D341Med (cell line): ENCODE data around the gene TNFAIP8L1.
"Not testable (repeated sequence)": the region's sequence is repeated elsewhere in the genome, so short reads cannot be mapped to it uniquely, and the experiment has no call there.

Experiments
- DNase-seq: peaks from one replicate; pipeline ENCODE4 v3.0.0; 2012; ENCODE audit warnings: low spot score

TNFAIP8L1 gene

DNA sequence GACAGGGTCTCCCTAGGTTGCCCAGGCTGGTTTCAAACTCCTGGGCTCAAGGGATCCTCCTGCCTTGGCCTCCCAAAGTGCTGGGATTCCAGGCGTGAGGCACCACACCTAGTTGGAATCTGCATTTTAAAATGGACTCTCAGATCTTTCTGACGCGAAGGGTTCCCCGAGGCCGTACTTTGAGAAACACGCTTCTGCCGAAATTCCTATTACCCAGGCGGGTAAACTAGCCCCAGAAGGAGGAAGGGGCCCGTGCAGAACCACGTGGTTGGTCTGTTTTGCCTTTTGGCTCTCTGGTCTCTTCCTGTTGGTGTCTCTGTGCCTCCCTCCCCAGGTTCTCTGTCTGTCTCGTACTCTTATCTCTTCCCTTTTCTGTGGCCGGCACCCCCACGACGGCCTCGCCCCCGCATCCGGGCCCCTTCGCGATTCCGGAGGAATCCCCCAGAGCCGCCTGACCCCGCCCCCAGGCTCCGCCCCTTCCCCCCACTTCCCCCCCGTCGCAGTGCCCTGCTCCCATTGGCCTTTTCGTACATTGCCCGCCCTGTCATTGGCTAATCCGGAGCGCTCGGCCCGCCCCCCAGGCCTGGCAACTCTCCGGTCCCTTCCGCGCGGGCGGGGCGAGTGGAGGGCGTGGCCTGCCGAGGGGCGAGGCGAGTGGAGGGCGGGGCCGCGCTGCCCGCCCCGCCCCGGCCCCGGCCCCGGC lies at the start of gene TNFAIP8L1:
Gene TNFAIP8L1, plus strand, starts transcription at position 689 of the 703 bp plus-strand sequence. CDS start 12,354 bp downstream, outside the sequence.
- DNase-seq: peak; percentile 100

DNA sequence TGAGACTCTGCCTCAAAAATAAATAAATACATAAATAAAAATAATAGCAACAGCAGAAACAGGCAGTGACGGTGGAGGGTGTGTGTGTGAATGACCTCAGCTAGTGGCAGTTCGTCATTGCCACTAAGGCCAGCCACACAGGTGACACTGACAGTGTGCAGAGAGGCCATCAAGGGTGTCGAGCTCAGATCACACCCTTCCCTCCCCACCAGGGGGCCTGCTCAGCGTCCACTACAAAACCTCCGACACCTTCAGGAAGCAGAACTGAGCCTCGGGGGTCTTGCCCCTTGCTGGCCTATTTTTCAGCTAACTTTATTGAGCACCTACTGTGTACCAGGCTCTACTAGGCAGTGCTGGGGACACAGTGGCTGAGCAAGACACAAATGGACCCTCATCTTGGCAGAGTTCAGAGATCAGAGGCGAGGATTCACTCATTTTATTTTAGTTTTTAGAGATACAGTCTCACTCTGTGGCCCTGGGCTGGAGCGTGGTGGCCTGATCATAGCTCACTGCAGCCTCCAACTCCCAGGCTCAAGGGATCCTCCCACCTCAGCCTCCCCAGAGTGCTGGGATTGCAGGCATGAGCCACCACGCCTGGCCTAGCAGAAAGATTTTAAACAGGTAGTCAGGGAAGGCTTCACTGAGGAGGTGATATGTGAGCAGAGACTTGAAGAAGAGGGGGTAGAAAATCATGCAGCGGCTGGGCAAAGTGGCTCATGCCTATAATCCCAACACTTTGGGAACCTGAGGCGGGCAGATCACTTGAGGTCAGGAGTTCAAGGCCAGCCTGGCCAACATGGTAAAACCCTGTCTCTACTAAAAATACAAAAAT lies 49.5 kb upstream of the TNFAIP8L1 start:
- DNase-seq: peak; percentile 73

DNA sequence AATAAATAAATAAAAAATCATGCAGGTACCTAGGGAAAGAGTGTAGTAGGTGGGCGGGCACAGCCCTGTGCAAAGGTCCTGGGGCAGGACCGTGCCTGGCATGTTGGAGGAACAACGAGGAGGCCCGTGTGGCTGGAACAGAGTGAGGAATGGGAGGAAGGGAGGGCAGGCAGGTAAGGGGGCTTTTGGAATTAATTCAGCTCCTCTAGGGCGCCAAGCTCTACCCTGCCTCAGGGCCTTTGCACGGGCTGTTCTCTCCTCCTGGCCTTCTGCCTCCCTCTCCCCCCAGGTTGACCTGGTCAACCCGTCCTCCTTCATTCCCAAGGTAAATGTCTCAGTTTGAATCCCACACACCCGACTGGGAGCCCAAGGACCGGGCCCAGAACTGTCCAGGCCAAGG lies 48.8 kb upstream of the TNFAIP8L1 start:
- no peak for DNase-seq

DNA sequence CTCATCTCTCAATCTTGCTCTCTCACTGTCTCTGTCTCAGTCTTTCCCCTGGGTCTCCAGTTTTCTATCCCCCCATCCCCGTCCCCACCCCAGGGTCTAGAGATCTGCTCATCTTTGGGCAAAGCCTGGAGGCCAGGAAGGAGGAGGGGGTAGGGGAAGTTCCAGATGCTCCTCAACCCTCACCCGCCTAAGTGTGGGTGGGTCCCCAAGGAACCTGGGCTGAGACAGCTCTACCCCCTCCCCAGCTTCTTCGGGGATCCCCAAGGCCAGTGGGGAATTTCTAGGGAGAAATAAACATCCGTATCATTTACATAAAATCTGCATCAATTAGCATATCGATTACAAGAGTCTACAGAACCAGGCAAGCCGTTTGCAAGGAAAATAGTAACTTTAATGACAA lies 48.0 kb upstream of the TNFAIP8L1 start:
- no peak for DNase-seq

DNA sequence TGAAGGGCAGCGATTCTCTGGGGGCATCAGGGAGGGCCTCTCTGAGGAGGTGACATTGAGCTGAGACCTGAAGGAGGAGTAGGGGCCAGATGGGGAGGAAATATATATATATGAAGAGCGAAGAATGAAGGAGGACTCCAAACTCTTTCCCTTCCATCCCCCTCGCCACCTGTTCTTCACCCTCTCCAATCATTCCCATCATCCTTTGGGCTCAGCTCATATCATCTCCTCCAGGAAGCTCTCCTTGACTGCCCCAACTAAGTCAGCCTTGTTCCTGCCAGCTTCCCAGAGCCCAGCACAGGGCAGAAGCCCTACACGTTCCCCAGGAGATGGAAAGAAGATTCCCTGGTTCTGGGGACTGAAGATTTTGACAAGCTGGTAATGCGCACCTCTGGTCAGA lies 46.9 kb upstream of the TNFAIP8L1 start:
- no peak for DNase-seq

DNA sequence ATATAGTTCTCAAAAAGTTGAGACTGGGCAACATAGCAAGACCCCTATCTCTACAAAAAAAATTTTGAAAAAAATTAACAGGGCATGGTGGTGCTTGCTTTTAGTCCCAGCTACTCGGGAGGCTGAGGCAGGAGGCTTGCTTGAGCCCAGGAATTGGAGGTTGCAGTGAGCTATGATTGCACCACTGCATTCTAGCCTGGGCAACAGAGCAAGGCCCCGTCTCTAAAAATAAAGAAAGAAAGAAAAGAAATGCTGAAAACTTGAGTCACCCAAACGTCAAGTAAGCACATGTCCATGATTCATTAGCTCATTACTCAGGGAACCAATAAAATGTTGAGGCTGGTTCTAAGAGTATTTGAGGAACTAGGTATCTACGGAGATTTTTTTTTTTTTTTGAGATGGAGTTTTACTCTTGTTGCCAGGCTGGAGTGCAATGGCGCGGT lies 45.9 kb upstream of the TNFAIP8L1 start:
- no peak for DNase-seq

DNA sequence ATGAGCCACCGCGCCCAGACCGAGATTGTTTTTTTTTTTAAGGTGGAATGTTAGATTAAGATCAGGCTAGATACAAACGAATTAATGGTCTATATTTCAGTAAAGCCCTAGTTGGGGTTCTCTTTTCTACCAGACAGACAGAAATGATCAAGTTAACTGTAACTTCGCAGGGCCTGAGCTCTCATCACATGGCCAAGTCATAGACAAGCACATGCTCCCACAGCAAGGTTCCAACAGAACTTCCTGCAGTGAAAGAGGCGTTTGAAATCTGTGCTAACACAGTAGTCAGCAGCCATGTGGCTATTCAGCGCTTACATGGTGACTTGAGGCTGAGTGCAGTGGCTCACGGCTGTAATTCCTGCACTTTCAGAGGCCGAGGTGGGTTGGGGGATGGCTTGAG lies 45.1 kb upstream of the TNFAIP8L1 start:
- DNase-seq: no peak

DNA sequence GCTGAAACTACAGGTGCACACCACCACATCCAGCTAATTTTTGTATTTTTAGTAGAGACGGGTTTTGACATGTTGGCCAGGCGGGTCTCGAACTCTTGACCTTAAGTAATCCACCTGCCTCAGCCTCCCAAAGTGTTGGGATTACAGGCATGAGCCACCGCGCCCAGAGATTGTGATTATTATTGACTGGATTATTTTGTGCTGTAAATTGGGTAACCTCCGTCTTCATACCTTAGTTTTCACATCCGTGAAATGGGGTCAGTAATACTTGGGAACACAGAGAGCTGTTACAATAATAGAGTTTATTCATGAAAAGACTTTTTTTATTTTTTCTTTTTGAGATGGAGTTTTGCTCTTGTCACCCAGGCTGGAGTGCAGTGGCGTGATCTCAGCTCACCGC lies 44.2 kb upstream of the TNFAIP8L1 start:
- DNase-seq: not testable (repeated sequence)

DNA sequence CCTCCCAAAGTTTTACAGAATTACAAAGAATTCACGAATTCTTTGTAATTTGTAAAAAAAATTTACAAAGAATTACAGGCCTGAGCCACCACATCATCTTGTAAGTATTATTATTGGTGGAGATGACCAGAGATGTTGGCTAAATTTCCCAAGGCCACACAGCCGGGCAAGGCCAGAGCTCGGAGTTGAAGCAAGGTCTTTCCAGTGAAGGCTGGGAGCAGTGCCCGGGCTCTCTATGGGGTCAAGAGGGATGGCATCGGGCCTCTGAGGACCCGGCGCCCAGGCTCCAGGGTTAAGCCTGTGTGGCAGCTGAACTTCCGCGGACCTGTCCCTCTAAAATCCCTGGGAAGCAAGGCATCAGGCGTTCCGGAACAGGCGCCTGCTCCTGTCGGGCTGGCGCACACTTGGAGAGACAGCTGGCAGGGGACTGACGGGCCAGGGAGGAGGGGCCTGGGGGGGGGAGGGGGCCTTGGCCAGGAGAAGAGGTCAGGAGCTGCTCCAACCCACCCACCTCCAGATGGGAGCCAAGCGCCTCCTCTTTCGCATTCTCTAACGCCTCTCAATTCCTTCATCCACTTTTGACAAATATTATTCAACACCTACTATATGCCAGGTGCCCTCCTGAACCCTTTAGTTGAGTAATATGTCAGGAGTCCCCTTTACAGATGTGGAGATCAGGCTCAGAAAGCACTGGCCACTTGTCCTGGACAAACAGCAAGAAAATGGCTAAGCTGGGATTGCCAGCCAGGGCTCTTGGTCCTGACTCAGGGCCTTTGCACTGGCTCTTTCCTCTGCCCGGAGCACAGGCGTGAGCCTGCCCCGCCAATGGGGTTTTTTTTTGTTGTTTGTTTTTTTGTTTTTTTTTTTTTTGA lies 43.0 kb upstream of the TNFAIP8L1 start:
- peak; percentile 52 for DNase-seq

DNA sequence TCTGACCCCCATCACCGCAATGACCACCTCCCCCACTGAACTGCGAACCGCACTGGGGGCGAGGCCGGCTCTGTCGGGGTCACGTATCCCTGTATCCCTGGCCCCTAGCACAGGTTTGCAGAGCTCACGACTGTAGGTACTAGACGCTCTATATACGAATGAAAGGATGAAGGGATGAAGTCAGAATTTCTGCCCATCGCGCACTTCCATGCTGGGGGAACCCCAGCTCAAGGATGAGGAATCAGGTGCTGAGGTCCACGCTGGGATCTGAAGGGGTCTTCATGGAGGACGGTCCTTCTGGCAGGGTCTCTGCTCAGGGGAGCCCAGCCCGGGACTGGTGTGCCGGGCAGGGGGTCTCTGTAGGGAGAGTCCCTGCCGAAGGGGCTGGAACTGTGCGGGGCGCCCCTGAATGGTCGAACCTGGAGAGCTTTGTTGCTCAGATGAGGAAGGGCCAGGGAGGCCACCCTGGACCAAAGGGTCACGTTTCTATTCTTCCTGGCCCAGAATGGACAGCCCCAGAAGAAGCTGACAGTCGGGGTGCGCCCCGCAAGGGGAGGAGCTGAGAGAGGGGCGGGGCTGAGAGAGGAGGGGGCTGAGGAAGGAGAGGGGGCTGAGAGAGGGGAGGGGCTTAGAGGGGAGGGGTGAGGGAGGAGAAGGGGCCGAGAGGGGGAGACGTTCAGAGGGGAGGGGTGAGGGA lies 41.9 kb upstream of the TNFAIP8L1 start:
- peak; percentile 20 for DNase-seq

DNA sequence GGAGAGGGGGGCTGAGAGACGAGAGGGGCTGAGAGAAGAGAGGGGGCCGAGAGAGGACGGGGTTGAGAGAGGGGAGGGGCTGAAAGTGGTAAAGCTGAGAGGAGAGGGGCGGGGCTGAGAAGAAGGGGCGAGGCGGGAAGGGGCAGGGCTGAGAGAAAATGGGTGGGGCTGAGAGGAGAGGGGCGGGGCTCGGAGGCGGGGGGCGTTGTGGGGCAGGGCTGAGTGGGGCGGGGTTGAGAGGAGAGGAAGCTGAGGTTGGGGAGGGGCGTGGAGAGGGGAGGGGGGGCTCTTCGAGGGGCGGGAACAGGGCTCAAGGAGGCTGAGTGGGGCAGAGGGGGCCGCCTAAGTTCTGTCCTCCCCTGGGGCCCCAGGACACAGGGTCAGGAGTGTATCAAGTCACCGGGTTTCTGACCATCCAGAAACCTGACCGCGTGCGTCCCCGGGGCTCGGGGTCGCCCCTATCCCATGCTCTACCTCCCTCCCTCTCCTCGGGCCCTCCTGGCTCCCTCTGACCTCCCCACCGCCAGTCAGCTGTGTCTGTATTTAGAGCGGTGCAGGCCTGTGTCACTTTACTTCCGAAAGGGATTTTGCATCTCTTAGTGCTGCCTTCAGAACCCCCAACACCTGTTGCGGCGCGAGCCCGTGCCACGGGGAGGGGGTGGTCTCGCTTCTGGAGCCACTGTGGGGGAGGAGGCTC lies 41.2 kb upstream of the TNFAIP8L1 start:
- DNase-seq: peak; percentile 83

DNA sequence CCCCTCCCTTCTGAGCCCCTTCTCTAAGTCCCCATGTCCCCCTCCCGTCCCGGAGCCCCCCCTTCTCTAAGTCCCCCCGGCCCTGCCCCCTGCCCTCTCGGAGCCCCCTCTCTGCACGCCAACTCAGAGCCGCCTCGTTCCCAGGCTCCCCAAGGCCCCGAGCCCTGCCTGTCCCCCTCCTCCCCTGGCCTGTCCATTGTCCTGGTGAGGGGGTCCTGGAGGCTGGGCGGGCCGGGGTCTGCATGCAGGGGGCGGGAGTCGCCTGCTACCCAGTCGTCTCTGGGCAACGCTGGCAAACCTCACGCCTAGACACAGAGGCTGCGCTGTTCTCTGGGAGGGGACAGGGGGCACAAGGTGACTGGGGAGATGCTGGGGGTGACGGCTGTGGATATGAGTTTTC lies 40.6 kb upstream of the TNFAIP8L1 start:
- peak; percentile 38 for DNase-seq

DNA sequence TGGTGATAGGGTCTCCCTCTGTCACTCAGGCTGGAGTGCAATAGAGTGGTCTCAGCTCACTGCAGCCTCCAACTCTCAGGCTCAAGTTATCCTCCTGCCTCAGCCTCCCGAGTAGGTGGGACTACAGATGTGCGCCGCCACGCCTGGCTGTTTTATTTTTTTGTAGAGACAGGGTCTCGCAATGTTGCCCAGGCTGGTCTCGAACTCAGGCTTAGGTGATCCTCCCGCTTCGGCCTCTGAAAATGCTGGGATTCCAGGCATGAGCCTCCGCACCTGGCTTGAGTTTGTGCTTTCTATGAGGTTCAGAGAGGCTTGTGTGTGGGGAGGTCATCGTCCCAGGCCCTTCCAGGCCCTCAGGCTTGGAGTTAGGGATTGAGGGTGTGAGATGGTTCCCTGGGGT lies 39.2 kb upstream of the TNFAIP8L1 start:
- no peak for DNase-seq

DNA sequence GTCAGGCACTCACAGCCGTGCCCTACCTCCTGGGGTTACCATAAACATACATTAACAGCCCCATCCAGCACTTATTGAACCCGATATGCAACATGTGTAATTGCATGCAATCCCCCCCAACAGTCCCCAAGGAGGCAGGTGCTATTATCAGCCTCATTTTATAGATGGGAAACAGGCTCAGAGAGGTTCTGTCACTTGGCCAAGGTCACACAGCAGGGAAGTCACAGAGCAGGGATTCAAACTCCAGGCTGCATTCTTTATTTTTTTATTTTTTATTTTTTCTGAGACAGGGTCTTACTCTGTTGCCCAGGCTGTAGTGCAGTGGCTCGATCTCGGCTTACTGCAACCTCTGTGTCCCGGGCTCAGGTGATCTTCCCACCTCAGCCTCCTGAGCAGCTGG lies 38.4 kb upstream of the TNFAIP8L1 start:
- DNase-seq: no peak

DNA sequence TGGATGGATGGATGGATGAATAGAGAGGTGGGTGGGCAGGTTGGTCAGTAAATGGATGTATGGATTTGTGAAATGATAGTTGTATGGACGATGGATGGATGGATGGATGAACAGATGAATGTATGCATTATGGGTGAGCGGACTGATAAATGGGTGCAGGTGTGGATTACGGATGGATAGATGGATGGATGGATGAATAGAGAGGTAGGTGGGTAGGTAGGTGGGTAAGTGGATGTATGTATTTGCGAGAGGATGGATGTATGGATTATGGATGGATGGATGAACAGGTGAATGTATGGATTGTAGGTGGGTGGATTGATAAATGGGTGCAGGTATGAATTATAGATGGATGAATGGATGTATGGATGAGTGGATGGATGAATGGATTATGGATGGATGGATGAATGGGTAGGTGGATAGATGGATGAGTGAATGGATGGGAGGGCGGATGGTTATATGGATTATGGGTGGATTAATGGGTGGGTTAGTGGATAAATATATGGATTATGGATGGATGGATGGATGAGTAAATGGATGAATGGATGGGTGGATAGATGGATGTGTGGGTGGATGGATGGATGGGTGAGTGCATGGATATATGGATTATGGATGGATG lies 37.0 kb upstream of the TNFAIP8L1 start:
- DNase-seq: no peak

DNA sequence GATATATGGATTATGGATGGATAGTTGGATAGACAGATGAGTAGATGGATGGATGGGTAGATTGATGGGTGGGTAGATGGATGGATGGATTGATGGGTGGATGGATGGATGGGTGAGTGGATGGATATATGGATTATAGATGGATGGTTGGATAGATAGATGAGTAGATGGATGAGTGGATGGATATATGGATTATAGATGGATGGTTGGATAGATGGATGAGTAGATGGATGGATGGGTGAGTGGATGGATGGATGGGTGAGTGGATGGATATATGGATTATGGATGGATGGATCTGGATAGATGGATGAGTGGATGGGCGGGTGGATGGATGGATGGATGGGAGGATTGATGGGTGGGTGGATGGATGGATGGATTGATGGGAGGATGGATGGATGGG lies 36.4 kb upstream of the TNFAIP8L1 start:
- DNase-seq: no peak

DNA sequence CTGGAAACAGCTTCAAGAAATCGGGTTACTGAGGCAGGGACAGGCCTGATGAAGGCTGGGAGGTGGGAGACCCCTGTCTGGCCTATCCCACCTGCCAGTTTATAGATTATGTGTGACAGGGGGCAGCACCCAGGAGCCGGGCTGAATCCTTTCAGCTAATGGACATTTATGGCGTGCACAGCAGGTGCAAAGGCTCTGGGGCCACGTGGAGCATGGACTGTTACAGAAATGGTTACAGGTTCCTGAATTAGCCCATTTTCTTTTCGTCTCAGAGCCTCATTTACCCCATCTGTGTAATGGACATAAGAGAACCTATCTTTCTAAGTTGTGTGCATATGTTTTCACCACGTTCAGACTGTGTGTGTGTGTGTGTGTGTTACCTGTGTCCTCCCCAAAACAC lies 34.4 kb upstream of the TNFAIP8L1 start:
- DNase-seq: no peak

DNA sequence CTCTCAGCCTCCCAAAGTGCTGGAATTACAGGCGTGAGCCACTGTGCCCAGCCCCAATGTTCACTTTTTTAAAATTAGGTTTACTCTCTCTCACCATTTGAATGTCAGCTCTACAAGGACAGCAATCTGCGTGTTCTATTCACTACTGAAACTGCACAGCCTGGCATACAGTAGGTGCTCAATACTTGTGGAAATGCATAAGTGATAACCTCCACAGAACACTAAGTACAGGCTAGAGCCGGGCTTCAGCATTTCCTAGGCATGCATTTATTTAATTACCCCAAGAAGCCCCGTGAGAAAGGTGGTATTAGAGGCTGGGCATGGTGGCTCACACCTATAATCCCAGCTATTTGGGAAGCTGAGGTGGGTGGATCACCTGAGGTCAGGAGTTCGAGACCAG lies 33.1 kb upstream of the TNFAIP8L1 start:
- DNase-seq: no peak

DNA sequence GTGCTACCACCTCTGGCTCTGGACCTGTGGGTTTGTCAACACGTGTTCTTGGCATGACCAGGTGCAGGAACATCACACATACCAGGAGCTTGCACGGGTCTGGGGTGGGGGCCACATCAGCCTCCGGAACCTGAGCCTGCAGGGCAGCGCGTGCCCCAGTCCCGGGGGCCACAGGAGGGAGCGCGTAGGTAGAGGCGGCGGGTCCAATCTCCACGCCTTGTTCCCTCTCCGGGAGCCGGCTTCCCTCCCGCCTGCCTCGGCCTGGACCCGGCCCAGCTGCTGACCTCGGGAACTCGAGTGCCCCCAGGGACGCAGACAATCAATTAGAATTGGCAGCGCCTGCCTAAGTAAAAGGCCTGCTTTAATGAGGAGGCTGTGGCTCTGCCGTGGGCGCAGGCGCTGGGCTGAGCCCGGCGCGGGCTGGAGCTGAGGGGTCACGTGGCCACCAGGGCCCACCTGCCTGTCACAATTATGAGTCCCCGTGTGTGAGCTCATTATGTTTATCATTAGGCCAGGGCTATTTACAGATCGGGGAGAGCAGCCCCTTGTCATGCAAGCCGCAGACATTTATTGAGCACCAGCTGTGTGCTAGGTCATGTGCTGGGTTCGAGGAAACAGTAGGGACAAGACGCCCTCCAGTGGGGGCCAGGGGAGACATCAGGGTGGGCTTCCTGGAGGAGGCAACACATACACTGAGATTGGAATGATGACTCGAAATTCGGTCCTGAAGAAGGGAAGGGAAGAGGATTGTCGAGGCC lies 32.2 kb upstream of the TNFAIP8L1 start:
- peak; percentile 90 for DNase-seq
